AG04450 (cell line): ENCODE results near the gene SYNGAP1. TPM values are rescaled to one million over a fixed set of nuclear protein-coding genes. Genes with fewer than 3 reads are reported as not detected.

ENCODE experiments used
- CTCF ChIA-PET: fragments of 300-600, 350-600 bp; formaldehyde crosslinking; extraction: SDS; loops from one replicate; lab custom pipeline; 2022; ENCODE audit warnings: antibody characterized with exemption, inconsistent platforms; lab: Charles Lee
- POLR2A ChIA-PET: fragments of 350-600 bp; formaldehyde crosslinking; extraction: SDS; loops from one replicate; lab custom pipeline; 2021; ENCODE audit warnings: antibody characterized with exemption, inconsistent platforms; lab: Yijun Ruan, JAX
- DNase-seq: peaks from one replicate; pipeline ENCODE4 v3.0.0-alpha.2; 2011; ENCODE audit warnings: low read depth, low spot score
- H3K27ac ChIP-seq: one replicate; pipeline ENCODE4 v1.5.1; 2012; ENCODE audit warnings: low read depth, low read length, control low read depth
- H3K27me3 ChIP-seq: one replicate; pipeline ENCODE4 v1.6.0; 2012; ENCODE audit warnings: low read length; ENCODE audit not compliant: control insufficient read depth, insufficient read depth
- H3K4me3 ChIP-seq: 2 replicates; pipeline ENCODE4 v1.5.1; 2011; ENCODE audit warnings: mild to moderate bottlenecking, low read depth, low read length, control low read depth
- H3K9me3 ChIP-seq: 2 replicates; pipeline ENCODE4 v1.5.1; 2012; ENCODE audit warnings: low read length; ENCODE audit not compliant: control insufficient read depth, insufficient read depth
- polyA plus RNA-seq: library from polyadenylated mRNA; depleted of rRNA; stranded (reverse); fragments of >200 nt; gene quantifications from 2 replicates; pipeline ENCODE4 v1.2.3, GENCODE V29; 2011
- TF ChIP-seq, protein P1 (sequence below): IDR thresholded peaks from 2 replicates; pipeline ENCODE4 v1.5.1; 2011; ENCODE audit warnings: low read depth, low read length, control low read depth, inconsistent platforms

SYNGAP1 gene
- polyA plus RNA-seq, 1 experiment: 5.3 TPM

DNA sequence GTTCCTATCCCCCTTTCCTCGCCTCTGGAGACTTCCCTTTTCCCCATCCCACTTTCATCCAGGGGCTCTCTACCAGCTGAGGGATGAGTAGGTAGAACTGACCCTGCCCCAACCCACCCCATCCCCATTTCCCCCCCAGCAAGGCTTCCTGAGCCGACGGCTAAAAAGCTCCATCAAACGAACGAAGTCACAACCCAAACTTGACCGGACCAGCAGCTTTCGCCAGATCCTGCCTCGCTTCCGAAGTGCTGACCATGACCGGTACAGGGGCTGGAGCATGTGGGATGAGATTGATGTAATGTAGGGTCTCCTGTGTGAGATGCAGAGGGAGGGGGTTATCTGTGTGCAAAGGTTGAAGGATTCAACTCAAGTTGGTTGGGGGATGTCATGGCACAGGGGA is 12.7 kb downstream of the SYNGAP1 start:
- Histone ChIP-seq H3K4me3 (no peak overlapping the region), H3K9me3 (no peaks in the 10 kb centered on the region), H3K27me3 (no peaks in the 10 kb centered on the region), H3K27ac (no peak overlapping the region)
- ChIA-PET POLR2A (no interaction called here), CTCF (no interaction called here)
- TF ChIP-seq, protein P1, sequence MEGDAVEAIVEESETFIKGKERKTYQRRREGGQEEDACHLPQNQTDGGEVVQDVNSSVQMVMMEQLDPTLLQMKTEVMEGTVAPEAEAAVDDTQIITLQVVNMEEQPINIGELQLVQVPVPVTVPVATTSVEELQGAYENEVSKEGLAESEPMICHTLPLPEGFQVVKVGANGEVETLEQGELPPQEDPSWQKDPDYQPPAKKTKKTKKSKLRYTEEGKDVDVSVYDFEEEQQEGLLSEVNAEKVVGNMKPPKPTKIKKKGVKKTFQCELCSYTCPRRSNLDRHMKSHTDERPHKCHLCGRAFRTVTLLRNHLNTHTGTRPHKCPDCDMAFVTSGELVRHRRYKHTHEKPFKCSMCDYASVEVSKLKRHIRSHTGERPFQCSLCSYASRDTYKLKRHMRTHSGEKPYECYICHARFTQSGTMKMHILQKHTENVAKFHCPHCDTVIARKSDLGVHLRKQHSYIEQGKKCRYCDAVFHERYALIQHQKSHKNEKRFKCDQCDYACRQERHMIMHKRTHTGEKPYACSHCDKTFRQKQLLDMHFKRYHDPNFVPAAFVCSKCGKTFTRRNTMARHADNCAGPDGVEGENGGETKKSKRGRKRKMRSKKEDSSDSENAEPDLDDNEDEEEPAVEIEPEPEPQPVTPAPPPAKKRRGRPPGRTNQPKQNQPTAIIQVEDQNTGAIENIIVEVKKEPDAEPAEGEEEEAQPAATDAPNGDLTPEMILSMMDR: no peak
- no peak for DNase-seq

DNA sequence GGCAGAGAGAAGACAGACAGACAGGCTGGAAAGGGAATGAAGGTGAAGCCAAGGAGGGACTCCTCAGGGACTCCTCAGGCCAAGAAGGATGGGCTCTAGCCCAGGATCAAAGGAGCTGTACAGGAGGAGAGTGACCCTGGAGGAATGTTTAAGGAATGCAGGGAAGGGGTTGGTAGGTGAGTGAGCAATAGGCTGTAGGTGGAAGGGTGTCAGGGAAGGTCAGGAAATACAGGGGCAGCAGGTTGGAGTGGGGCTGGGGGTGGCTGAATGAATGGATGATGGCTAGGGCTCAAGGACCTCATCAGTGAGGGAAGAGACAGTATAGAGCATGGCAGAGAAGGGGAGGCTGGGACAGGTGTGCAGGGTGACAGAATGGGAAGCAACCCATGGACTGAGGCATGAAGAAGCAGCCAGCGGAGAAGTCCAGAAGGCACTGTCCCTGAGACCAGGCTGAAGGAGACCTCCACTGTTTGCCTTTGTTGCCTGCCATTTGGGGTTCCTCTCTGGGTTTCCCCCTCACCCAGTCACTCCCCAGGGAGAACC is 13.2 kb downstream of the SYNGAP1 start:
- ChIA-PET POLR2A (interaction anchor here (0.6 kb wide), 1 partner anchor 37 kb away, joined by 5 read pairs; no protein-coding TSS in a partner anchor), CTCF (interaction anchor here (1.2 kb wide), 1 partner anchor 42 kb away, joined by 3 read pairs; no protein-coding TSS in a partner anchor)
- Histone ChIP-seq H3K27ac (peak overlapping the region; percentile 11), H3K9me3 (no peaks in the 10 kb centered on the region), H3K27me3 (no peaks in the 10 kb centered on the region), H3K4me3 (no peak overlapping the region)
- no peak for DNase-seq
- TF ChIP-seq, protein P1: no peak

DNA sequence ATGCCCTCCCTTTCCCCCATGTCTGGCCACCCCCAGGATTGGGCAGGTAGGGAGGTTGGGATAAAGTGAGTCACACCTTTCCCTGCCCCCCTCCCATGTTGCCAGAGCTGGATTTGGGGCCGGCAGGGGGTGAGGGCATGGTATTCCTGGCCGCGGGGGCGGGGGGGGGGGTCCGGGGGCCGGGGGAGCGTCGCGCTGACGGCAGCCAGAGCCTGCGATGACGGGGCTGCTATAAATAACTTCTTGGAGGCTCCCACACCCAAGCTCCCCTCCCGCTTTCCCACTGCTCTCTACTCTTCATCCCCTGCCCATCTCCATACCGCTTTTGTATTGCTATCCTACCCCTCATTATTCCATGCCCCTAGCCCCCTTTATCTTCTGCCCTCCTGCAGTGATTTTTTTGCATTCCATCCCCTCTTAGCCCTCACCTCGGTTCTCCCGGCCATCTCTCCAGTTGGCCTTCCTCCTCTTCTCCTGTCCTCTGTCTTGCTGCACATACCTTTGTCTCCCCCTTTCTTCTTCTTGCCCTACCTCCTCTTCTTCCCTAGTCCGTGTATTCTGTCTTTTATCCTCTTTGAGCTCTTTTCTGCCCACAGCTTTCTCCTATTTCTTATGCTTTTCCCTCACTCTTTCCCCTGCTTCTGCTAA is 13.8 kb downstream of the SYNGAP1 start:
- no peak for DNase-seq
- Histone ChIP-seq H3K4me3 (no peak overlapping the region), H3K27ac (peak overlapping the region; percentile 11), H3K9me3 (no peaks in the 10 kb centered on the region), H3K27me3 (no peaks in the 10 kb centered on the region)
- POLR2A ChIA-PET: interaction anchor here (0.6 kb wide), 1 partner anchor 37 kb away, joined by 5 read pairs; no protein-coding TSS in a partner anchor
- CTCF ChIA-PET: interaction anchor here (1.2 kb wide), 1 partner anchor 43 kb away, joined by 3 read pairs; no protein-coding TSS in a partner anchor
- TF ChIP-seq, protein P1: no peak

GRCh38 chr6:33434961-33435360 is 15.1 kb downstream of the SYNGAP1 start:
- H3K27ac ChIP-seq: no peak overlapping the region
- H3K9me3 ChIP-seq: no peaks in the 10 kb centered on the region
- no peaks in the 10 kb centered on the region for H3K27me3 ChIP-seq
- ChIA-PET CTCF (no interaction called here), POLR2A (no interaction called here)
- no peak for DNase-seq
- H3K4me3 ChIP-seq: no peak overlapping the region
- TF ChIP-seq, protein P1: no peak

- Histone ChIP-seq H3K9me3 (no peaks in the 10 kb centered on the region), H3K27ac (no peak overlapping the region), H3K27me3 (no peaks in the 10 kb centered on the region), H3K4me3 (no peak overlapping the region)
- TF ChIP-seq, protein P1: no peak
- ChIA-PET CTCF (no interaction called here), POLR2A (no interaction called here)
- DNase-seq: no peak
Measured at GRCh38 chr6:33437666-33438065, 17.8 kb downstream of the SYNGAP1 start.
